ENCODE measurements around the gene MYBPH.

Gene MYBPH

DNA sequence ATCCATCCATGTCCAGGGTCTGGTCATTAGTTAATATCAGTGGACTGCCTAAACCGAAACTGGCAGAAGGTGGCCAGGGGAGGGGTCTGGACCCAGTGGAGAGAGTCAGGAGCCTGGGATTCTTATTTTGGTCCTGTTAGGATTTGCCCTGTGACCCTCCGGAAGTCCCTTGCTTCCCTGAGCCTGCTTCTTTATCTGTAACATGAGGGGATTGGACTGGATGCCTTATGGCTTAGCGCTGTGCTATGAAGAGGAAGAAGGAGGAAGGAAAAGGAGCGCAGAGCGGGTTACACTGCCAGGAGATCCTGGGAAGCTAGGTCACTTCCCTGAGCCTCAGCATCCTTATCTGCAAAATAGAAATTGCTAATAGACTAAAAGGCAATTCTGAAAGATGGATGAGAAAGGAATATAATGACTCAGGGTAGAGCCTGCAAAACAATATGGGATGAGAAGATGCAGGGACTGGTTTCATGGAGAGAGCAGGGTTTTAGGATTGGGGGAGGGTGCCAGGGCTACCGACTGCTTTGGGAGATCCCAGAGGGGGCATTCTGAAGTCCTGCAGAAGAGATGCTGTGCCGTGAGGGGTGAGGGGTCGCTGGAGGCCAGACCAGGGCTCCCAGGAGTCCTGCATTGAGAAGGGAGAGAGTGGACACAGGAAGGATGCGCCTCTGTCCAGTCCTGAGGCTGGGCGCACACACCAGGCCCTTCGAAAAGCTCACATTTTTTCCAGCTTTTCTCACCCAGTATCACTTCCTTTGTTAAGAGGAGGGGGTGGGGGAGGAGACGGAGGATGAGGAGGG, 48.6 kb downstream of the MYBPH start:
- no peak for DNase-seq

- no peak for DNase-seq
Measured at GRCh38 chr1:203126151-203126865, 49.3 kb downstream of the MYBPH start.

GRCh38 chr1:203124546-203125317, 50.9 kb downstream of the MYBPH start:
- no peak for DNase-seq

GRCh38 chr1:203124011-203124410, 51.6 kb downstream of the MYBPH start:
- no peak for DNase-seq

DNA sequence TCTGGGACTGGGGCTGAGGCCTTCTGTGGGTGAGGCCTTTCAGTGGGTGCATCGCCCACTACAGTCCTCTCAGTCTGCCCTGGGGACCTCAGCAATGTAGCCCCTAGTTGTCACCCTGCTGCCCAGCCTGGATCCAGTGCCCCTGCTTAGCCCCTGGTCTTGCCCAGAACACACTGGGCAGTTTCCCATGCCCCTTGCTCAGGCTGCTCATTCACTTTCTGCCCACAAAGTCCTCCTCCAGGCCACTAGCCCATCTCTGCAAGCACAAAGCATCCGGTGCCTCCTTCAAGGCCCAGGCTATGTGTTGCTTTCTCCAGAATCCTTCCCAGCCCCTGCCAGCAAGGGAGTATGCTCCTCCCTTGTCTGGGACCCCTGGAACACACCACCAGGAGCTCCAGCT, 53.5 kb downstream of the MYBPH start:
- no peak for DNase-seq

DNA sequence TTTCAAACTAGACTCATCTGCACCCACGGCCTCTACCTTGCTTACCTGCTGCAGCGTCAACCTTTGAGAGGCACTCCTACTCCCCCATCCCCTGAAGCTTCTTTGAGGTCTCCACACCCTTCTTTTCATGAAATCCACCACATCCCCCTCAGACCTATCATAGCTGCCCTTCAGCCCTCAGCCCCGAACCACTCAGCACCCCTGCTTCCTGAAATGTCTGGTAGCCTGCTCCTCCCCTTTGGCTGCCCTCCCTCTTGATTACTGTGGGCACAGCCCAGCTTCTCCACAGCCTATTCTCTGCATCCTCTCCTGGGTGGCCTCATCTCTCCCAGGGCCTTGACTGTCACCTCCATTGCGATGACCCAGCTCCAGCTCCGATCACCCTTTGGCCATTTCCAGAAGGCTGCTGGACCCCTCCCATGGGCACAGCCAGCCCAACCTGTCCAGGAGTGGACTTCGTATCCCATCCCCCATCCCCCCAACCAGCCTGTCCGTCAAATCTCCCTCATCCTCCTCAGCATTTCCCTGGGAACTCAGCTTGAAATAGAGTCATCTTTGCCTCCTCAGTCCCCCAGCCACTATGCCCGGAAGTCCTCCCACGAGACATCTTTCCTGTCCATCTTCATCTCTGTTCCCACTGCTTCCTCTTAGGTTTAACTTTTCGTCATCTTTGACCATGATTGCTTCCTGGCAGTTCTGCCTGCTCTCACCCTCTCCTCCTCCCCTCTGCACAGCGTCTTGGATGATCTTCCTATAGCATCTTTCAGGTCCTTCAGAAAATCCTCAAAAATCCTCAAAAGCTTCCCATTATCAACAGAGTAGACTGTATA, 54.2 kb downstream of the MYBPH start:
- no peak for DNase-seq

DNA sequence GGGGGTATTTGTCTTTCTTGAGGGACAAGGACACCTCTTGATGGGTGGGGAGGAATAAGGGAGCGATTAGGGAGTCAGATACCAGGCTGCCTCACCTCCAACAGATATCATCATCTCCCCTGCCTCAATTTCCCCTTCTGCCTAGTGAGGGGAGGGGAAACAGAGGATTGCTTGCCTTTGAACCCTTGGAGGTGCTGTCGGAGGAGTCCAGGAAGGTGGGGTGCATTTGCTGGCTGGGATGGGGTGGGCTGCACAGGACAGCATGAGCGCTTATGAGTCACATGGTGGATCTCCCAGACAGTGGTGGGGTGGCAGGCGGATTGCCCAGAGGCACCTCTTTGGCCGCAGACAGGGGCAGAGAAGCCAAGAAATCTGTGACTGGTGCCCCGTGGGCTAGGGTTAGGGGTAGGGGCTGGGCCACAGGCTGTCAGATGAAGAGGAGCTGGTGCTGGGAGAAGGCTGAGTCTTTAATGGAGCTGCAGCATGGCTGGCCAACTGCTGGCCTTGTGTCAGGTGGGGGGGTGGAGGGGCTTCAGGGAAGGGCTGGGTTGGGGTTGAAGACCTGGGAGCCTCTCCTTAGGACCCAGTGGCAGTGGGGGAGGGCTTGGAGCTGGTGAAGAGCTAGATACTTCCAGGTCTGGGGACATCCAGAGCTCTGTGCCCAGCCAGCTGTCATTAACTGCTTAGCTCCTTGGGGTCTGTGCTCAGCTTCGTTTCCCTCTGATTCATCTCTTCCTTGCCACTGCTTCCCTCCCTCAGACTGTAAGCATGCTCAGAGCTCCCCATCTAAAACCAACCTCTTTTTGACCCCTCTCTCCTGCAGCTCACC, 55.1 kb downstream of the MYBPH start:
- DNase-seq: no peak
